ENCODE data around the gene PREPL. TPM values are rescaled to one million over a fixed set of nuclear protein-coding genes. Genes with fewer than 3 reads are reported as not detected.

The PREPL gene
- total RNA-seq, 6 experiments from 2014 or later, result 13.6 to 20.8 (median 19.6) TPM

DNA sequence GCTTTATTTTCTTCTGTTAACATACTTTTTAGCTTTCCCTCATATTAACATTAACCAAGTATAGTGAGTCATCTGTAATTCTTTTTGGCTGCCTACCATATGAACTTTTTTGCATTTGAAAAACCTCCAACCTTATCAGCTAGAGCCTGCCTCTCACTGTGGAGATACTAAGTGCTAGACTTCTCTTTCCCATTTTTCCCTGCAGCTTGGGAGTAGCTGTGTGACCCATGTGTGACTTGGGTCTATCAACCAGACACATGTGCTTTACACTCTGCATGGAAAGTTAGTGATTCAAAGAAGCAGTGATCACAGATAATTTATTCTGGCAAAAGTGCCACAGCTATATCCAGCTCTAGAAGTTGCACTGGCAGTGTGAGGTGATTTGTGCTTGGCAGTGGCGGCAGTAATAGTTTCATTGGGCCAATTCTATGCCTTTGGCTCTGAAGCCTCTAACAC, 36.3 kb downstream of the PREPL start:
- ATAC-seq, result peak; percentile 43 to 93 (median 59)
- no peak for DNase-seq
- 71% methylated on average over 1 of the region's 1 CpG for whole genome bisulfite sequencing (ENCODE audit: insufficient coverage, low coverage, low lambda C conversion rate, missing lambda C conversion rate)
- Histone ChIP-seq H3K36me3 (peaks cover 0 to 57% (median 8%) of the 10 kb centered on the region in 4 donors), H3K9me3 (no peaks in the 10 kb centered on the region), H3K4me3 (no peak overlapping the region), H3K4me1 (peaks cover 0 to 2% (median 0%) of the 10 kb centered on the region in 4 donors), H3K27me3 (no peaks in the 10 kb centered on the region), H3K27ac (no peak overlapping the region)
- intact Hi-C loops (cut with DNase I), result no loop called here
- TF ChIP-seq CTCF (IDR thresholded peaks at IDR 0.05), result no peak
- no peak for TF ChIP-seq POLR2A (IDR thresholded peaks at IDR 0.05)

DNA sequence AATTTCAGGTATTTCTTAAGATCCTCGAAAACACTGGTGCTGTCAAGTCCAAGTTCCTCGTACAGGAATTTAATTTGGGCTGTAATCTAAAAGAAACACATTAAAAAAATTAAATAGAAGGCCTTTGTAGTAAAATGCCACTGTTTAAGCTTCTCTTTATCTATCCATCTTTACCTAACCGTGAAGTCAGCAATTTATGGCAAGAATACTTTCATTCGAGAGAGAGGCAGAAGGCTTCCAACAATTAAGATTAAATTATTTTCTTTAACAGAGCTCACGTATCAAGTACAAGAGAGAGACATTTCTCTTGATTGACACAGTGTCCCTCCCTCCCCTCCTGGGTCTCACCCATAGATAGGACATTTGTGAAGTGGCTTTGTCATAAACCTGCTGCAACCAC, 39.9 kb downstream of the PREPL start:
- H3K4me1 ChIP-seq, result peaks cover 0 to 2% (median 0%) of the 10 kb centered on the region in 4 donors
- H3K27ac ChIP-seq, result no peak overlapping the region
- TF ChIP-seq CTCF (IDR thresholded peaks at IDR 0.05) (no peak), POLR2A (IDR thresholded peaks at IDR 0.05) (no peak)
- ATAC-seq, result no peak
- no peak for DNase-seq
- H3K27me3 ChIP-seq, result no peaks in the 10 kb centered on the region
- no peaks in the 10 kb centered on the region for H3K9me3 ChIP-seq
- H3K4me3 ChIP-seq, result no peak overlapping the region
- intact Hi-C loops (cut with DNase I), result no loop called here
- 90% methylated on average over 5 of the region's 5 CpGs for WGBS (ENCODE audit: insufficient coverage, low coverage, low lambda C conversion rate, missing lambda C conversion rate)
- H3K36me3 ChIP-seq, result peaks cover 0 to 43% (median 17%) of the 10 kb centered on the region in 4 donors

DNA sequence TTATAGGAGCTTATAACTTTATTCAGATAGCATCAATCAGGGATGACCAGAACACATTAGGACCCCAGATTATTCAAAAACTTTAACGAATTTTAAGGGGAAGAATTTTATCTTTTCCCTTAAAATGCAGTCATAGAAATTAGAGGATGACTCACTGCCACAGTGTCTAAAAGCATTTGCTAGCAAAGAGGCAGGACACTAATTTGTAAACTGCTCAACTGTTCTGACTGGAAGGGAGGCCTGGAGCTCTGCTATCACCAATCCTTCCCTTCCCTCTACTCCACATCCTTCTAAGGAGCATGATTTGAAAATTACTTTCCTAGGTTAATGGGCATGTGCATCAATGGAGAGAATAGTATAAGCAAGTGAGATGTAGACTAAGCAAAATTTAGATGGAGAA, 40.5 kb downstream of the PREPL start:
- H3K27ac ChIP-seq, result no peak overlapping the region
- no peak for DNase-seq
- peaks cover 0 to 2% (median 0%) of the 10 kb centered on the region in 4 donors for H3K4me1 ChIP-seq
- no peaks in the 10 kb centered on the region for H3K9me3 ChIP-seq
- no peaks in the 10 kb centered on the region for H3K27me3 ChIP-seq
- TF ChIP-seq CTCF (IDR thresholded peaks at IDR 0.05) (no peak), POLR2A (IDR thresholded peaks at IDR 0.05) (no peak)
- intact Hi-C loops (cut with DNase I), result no loop called here
- WGBS (ENCODE audit: insufficient coverage, low coverage, low lambda C conversion rate, missing lambda C conversion rate), result 41% methylated on average over 1 of the region's 1 CpG
- peaks cover 0 to 38% (median 17%) of the 10 kb centered on the region in 4 donors for H3K36me3 ChIP-seq
- ATAC-seq, result no peak
- no peak overlapping the region for H3K4me3 ChIP-seq

DNA sequence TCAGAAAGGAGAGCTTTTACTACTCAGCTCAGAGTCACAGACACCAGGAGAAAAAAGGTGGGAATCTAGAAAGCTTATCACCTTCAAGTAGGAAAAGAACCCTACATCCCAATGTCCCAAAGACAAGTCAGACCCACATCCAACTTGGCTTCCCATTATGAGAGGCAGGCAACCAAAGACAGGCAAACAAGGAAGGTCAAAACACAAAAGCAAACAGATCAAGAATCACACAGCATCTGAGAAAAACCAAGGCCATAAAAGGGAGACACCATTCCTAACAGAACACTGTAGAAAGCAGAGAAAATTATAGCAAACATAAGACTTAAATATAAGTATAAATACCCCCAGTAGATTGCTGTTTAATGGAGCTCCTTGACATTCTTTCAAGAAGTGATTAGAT, 45.3 kb downstream of the PREPL start:
- TF ChIP-seq POLR2A (IDR thresholded peaks at IDR 0.05) (no peak), CTCF (IDR thresholded peaks at IDR 0.05) (no peak)
- no peak overlapping the region for H3K4me3 ChIP-seq
- intact Hi-C loops (cut with DNase I), result no loop called here
- H3K9me3 ChIP-seq, result peaks cover 0 to under 1% (median 0%) of the 10 kb centered on the region in 4 donors
- peaks cover 0 to 17% (median 12%) of the 10 kb centered on the region in 4 donors for H3K36me3 ChIP-seq
- no peaks in the 10 kb centered on the region for H3K27me3 ChIP-seq
- H3K27ac ChIP-seq, result no peak overlapping the region
- DNase-seq (no peak), ATAC-seq (no peak)
- no peaks in the 10 kb centered on the region for H3K4me1 ChIP-seq

- H3K4me3 ChIP-seq, result no peak overlapping the region
These were observed 46.9 kb downstream of the PREPL start for GRCh38 chr2:44314362-44314761.

More at GRCh38 chr2:44314362-44314761, 46.9 kb downstream of the PREPL start:
- H3K4me1 ChIP-seq, result no peaks in the 10 kb centered on the region
- H3K27me3 ChIP-seq, result no peaks in the 10 kb centered on the region
- intact Hi-C loops (cut with DNase I), result no loop called here
- H3K36me3 ChIP-seq, result peaks cover 0 to 9% (median 6%) of the 10 kb centered on the region in 4 donors
- ATAC-seq (no peak), DNase-seq (no peak)
- no peak overlapping the region for H3K27ac ChIP-seq
- TF ChIP-seq CTCF (IDR thresholded peaks at IDR 0.05) (no peak), POLR2A (IDR thresholded peaks at IDR 0.05) (no peak)
- H3K9me3 ChIP-seq, result peaks cover 0 to 7% (median 0%) of the 10 kb centered on the region in 4 donors

Data from right lobe of liver (tissue), 6 donors.